Measurements from ENCODE around the gene PPARD.
"Not testable (repeated sequence)": the region's sequence is repeated elsewhere in the genome, so short reads cannot be mapped to it uniquely, and the experiment has no call there.

The PPARD gene

GRCh38 chr6:35312807-35313206 is 29.6 kb upstream of the PPARD start:
- DNase-seq = no peak

DNA sequence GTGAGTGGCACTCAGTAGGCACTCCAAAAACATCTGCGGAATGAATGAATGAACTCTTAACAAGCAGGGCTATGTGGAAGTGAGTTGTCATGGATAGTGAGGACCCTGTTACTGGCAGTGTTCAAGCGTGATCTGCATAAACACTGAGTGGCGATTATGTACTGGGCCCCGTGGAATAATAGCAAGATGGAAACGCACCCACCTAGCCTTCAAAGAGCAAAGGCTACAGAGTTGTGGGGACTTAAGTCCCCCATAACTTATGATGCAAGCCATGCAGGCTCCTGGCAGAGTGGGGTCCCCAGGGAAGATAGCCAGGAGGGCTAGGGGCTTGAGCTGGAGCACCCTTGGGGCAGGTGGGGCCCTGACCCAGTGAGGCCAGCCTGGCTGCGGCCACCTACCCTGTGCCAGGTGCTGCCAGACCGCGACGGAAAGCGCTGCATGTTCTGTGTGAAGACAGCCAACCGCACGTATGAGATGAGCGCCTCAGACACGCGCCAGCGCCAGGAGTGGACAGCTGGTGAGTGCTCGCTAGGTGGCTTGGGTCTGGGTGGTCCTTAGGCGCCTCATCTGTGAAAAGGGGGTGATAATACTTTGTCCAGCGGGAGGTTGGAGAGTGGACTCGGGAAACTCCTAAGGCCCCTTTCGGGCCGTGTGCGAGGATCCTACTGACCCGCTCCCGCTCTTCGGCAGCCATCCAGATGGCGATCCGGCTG is 24.7 kb upstream of the PPARD start:
- DNase-seq = no peak

DNA sequence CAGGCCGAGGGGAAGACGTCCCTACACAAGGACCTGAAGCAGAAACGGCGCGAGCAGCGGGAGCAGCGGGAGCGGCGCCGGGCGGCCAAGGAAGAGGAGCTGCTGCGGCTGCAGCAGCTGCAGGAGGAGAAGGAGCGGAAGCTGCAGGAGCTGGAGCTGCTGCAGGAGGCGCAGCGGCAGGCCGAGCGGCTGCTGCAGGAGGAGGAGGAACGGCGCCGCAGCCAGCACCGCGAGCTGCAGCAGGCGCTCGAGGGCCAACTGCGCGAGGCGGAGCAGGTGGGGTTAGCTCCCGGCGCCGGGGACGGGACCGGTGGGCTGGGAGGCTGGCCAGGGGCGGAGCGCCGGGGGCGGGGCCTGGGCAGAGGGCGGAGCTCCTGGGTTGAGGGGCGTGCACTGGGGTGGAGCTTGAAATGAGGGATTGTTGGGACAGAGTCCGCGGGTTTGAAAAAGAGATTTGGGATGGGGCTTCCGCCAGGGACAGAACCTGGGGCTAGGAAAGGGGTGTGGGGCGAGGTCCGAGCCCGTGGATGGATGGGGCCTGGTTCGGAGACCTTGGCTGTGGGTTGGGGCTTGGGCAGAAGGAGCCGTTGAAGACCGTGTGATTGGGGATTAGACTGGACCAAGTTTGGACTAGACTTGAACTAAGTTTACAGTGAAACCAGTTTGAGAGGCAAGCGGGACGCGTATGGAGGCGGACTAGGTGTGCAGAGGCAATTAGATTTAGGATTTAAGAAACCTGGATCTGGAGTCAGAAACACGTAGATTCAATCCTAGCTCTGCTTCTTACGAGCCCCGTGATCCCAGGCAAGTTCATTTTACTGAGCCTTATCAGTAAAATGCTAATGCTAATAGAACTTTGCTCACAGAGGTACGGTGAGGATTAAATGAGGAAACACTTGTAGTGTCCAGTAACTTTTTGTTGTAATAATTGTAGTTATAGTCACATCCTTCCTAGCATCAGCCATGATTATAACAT is 23.9 kb upstream of the PPARD start:
- DNase-seq = no peak

DNA sequence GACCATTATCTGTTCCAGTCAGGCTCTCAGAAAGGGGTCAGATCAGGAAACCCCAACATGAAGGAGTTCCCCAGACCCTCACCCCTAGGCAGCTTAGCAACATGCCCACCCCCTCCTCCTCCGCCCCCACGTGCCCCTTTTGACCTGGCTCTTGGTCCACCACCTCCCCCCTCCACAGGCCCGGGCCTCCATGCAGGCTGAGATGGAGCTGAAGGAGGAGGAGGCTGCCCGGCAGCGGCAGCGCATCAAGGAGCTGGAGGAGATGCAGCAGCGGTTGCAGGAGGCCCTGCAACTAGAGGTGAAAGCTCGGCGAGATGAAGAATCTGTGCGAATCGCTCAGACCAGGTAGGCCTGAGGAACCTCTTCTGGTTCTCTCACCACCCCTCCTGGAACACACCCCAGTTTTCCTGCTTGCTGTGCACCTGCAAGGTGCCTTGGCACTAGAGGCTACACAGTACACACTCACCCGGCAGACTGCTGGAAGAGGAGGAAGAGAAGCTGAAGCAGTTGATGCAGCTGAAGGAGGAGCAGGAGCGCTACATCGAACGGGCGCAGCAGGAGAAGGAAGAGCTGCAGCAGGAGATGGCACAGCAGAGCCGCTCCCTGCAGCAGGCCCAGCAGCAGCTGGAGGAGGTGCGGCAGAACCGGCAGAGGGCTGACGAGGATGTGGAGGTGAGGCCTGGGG is 22.9 kb upstream of the PPARD start:
- DNase-seq = no peak

DNA sequence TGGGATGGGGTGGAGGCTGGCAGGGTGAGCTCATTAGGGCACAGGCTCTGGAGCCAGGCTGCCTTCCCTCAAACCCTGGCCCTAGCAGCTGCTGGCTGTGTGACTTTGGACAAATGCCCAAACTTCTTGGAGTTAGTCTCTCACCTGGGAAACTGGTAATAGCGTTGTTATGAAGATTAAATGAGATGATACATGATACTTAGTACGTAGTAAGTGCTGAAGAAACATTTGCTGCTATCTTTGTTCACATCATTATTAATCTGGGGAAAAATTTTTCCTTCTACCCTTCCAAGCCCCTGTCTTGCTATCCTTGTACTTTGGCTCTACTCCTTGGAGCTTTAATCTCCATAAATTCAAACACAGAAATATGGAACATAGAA is 22.3 kb upstream of the PPARD start:
- no peak for DNase-seq

DNA sequence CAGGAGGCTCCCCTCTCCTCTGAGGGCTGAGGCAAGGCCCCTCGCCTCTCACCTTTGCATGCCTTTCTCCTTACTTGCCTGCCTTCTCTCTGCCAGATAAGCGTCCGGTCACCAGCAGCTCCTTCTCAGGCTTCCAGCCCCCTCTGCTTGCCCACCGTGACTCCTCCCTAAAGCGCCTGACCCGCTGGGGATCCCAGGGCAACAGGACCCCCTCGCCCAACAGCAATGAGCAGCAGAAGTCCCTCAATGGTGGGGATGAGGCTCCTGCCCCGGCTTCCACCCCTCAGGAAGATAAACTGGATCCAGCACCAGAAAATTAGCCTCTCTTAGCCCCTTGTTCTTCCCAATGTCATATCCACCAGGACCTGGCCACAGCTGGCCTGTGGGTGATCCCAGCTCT is 21.3 kb upstream of the PPARD start:
- DNase-seq = no peak

- DNase-seq = peak; percentile 75 to 81
Observed at GRCh38 chr6:35327349-35328027, 14.9 kb upstream of the PPARD start.

GRCh38 chr6:35328108-35328723 is 14.1 kb upstream of the PPARD start:
- no peak for DNase-seq

- not testable (repeated sequence) for DNase-seq
Observed at GRCh38 chr6:35328965-35329364, 13.4 kb upstream of the PPARD start.

GRCh38 chr6:35330541-35331119 is 11.7 kb upstream of the PPARD start:
- DNase-seq = no peak

- peak; percentile 66 to 67 for DNase-seq
Observed at GRCh38 chr6:35332074-35332887, 10.1 kb upstream of the PPARD start.

- no peak for DNase-seq
Observed at GRCh38 chr6:35341557-35341956, 801 bp upstream of the PPARD start.

DNA sequence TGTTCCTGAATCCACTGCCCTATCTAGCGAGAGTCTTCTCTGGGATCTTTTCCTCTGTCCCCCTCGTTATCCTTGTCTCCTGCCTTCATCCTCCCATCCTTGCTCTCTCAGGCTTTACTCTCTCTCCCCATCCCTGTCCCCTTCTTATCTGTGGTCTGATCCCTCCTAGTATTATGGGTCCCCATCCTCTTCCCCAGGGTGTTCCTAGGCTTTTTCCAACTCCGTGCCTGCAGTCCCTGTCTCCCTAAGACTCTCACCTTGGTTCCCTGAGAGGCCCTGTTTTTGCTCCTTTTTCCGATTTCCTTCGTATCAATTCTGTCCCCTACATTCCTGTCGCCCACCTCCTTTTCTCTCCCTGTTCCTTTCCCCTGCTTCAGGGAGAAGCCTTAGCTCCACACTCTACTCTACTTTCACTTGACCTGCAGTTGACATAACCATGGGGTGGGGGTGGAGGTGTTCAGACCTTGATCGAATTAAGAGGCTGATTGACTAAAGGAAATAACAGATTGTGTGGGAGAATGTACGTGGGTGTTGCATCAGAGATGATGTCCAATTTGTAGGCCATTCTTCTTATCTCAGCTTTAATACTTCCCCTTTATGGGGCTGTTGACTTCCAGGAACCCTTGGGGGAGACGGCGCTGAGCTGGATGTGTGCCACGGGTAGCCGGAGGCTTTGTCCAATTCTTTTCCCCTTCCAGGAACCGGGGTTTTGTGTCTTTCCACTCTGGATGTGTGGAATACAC is 905 bp downstream of the PPARD start:
- no peak for DNase-seq

GRCh38 chr6:35343835-35344550 is 1.6 kb downstream of the PPARD start:
- no peak for DNase-seq

DNA sequence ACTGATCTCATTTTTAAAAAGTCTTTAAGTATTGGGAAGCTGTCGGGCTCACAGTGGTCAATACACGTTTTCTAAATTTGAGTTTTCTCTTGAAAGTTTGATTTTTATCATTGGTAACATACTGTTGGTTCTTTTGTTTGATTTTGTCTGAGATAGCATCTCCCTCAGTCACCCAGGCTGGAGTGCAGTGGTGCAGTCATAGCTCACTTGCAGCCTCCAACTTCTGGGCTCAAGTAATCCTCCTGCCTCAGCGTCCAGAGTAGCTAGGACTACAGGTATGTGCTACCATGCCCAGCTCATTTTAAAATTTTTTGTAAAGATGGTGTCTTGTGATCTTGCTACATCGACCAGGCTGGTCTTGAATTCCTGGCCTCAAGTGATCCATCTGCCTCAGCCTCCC is 9.1 kb downstream of the PPARD start:
- no peak for DNase-seq

DNA sequence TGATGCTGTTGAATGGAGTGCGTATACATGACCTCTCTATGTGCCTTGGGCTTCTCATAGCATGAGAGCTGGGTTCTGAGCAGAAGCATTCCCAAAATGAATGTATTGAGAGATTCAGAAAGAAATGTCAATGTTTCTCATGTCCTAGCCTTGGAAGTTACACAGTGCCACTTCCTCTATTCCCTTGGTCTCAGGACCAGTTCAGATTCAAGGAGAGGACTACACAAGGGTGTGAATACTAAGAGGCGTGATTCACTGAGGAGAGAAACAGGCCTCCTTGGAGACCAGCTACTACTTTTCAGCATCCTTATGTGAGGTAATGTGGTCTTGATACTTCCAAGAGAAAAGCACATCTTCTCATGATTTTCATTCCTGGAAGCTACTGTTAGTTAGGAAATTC is 10.4 kb downstream of the PPARD start:
- no peak for DNase-seq

DNA sequence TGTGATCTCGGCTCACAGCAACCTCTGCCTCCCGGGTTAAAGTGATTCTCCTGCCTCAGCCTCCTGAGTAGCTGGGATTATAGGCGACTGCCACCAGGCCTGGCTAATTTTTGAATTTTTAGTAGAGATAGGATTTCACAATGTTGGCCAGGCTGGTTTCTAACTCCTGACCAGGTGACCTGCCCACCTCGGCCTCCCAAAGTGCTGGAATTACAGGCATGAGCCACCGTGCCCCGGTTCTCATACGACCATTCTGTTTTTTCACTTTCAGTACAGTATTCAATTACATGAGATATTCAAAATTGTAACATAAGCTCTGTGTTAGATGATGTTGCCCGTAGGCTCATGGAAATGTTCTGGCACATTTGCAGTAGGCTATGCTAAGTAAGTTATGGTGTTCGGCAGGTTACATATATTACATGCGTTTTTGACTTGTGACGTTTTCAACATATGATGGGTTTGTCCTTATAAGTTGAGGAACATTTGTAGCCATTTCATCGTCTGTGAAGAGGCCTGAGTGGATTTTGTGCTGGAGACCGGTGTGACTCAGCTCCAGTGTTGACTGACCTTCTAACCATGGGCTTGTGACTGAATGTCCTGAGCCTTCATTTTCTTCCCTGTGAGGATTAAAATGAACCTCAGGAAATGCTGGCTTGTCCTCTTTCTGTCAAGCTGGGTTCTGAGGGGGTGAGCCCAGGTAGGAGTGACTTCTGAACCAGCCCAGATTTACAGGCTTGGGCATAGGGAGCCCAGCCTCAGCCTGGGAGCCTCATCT is 12.2 kb downstream of the PPARD start:
- no peak for DNase-seq

DNA sequence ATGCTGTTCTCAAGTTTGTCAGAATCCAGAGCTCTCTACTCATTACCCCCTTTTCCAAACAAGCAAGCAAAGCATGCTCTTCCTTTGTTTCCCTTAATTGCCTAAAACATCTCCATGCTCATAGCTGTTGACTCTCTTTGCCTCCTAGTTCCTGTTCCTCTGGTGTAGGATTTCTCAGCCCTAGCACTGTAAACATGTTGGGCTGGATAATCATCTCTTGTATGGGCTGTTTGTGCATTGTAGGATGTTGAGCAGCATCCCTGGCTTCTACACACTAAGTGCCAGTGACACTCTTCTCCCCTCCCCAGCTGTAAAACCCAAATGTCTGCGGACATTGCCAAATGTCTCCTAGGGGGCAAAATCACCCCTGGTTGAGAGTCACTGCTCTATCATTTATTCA is 14.0 kb downstream of the PPARD start:
- no peak for DNase-seq

- DNase-seq = no peak
Observed at GRCh38 chr6:35357677-35358076, 15.3 kb downstream of the PPARD start.

Measured in activated CD4-positive, alpha-beta T cell treated with anti-CD3 and anti-CD28 coated beads for 4 hours (primary cell).